Central memory CD8-positive, alpha-beta T cell (primary cell): ENCODE data around the gene DEFB126.

Experiments
- ATAC-seq: fragments of 150-1000 bp; cut with Tn5 transposase; replicated peaks from 2 replicates; pipeline ENCODE4 v1.10.0; 2022; ENCODE audit warnings: mild to moderate bottlenecking, moderate FRiP score, moderate number of reproducible peaks; ENCODE audit not compliant: poor library complexity, severe bottlenecking; ENCODE audit errors: extremely low read depth
- DNase-seq, 2 donors: peaks; one replicate each; pipeline ENCODE4 v3.0.0; 2021; ENCODE audit warnings: low spot score in 2 of 2
- H3K27ac Mint-ChIP-seq: one replicate; pipeline ENCODE4 v1.8.0; 2022; ENCODE audit warnings: low read depth, mild to moderate bottlenecking, moderate library complexity, mixed read lengths
- H3K27me3 Mint-ChIP-seq: one replicate; pipeline ENCODE4 v1.8.0; 2022; ENCODE audit warnings: mixed read lengths
- H3K36me3 Mint-ChIP-seq: one replicate; pipeline ENCODE4 v1.8.0; 2022; ENCODE audit warnings: mild to moderate bottlenecking, moderate library complexity, mixed read lengths; ENCODE audit not compliant: insufficient read depth
- H3K4me1 Mint-ChIP-seq: one replicate; pipeline ENCODE4 v1.8.0; 2022; ENCODE audit warnings: mixed read lengths
- H3K4me3 Mint-ChIP-seq: one replicate; pipeline ENCODE4 v1.8.0; 2022; ENCODE audit warnings: mild to moderate bottlenecking, moderate library complexity, mixed read lengths
- H3K9me3 Mint-ChIP-seq: one replicate; pipeline ENCODE4 v1.8.0; 2022; ENCODE audit warnings: mixed read lengths

DEFB126 gene

GRCh38 chr20:164618-165017, 22.2 kb downstream of the DEFB126 start:
- H3K27me3 Mint-ChIP-seq, result peaks cover 22% of the 10 kb centered on the region
- H3K36me3 Mint-ChIP-seq, result no peaks in the 10 kb centered on the region
- H3K27ac Mint-ChIP-seq, result no peak overlapping the region
- H3K4me3 Mint-ChIP-seq, result no peak overlapping the region
- H3K9me3 Mint-ChIP-seq, result no peaks in the 10 kb centered on the region
- no peak for ATAC-seq
- DNase-seq, result no peak
- no peaks in the 10 kb centered on the region for H3K4me1 Mint-ChIP-seq

- Mint-ChIP-seq H3K4me3 (no peak overlapping the region), H3K27ac (no peak overlapping the region)
Measured at GRCh38 chr20:168876-169275, 26.5 kb downstream of the DEFB126 start.

GRCh38 chr20:184288-184687, 41.9 kb downstream of the DEFB126 start:
- no peak for ATAC-seq
- DNase-seq, result no peak
- Mint-ChIP-seq H3K4me3 (no peak overlapping the region), H3K9me3 (no peaks in the 10 kb centered on the region), H3K27ac (no peak overlapping the region), H3K4me1 (no peaks in the 10 kb centered on the region), H3K36me3 (peaks cover 1% of the 10 kb centered on the region), H3K27me3 (peaks cover 77% of the 10 kb centered on the region)

More at GRCh38 chr20:168876-169275, 26.5 kb downstream of the DEFB126 start:
- Mint-ChIP-seq H3K27me3 (peaks cover 18% of the 10 kb centered on the region), H3K36me3 (no peaks in the 10 kb centered on the region), H3K4me1 (no peaks in the 10 kb centered on the region), H3K9me3 (no peaks in the 10 kb centered on the region)
- DNase-seq (no peak), ATAC-seq (no peak)

GRCh38 chr20:187733-188132, 45.3 kb downstream of the DEFB126 start:
- no peak for ATAC-seq
- peaks cover 86% of the 10 kb centered on the region for H3K27me3 Mint-ChIP-seq
- no peak overlapping the region for H3K4me3 Mint-ChIP-seq
- no peak for DNase-seq
- no peaks in the 10 kb centered on the region for H3K4me1 Mint-ChIP-seq
- peaks cover 1% of the 10 kb centered on the region for H3K36me3 Mint-ChIP-seq
- no peak overlapping the region for H3K27ac Mint-ChIP-seq
- H3K9me3 Mint-ChIP-seq, result no peaks in the 10 kb centered on the region

- H3K27ac Mint-ChIP-seq, result no peak within 1 kb of the TSS
- no peak for DNase-seq
- peaks cover 67% of the 10 kb centered on the region for H3K27me3 Mint-ChIP-seq
- no peaks in the 10 kb centered on the region for H3K9me3 Mint-ChIP-seq
- no peaks in the 10 kb centered on the region for H3K4me1 Mint-ChIP-seq
- peaks cover 1% of the 10 kb centered on the region for H3K36me3 Mint-ChIP-seq
- ATAC-seq, result no peak
- no peak within 1 kb of the TSS for H3K4me3 Mint-ChIP-seq
Measured at GRCh38 chr20:189611-190010, 47.2 kb downstream of the DEFB126 start, which contains the start of gene DEFB128. Gene DEFB128 (minus strand): TSS chr20:189711. CDS start chr20:189623, 88 bp downstream.
